NCI-H1417 (cell line): ENCODE results near the gene PRKCD.

ENCODE experiments used
- DNase-seq, 3 experiments: peaks; one replicate each; lab custom pipeline; 2025; lab: John Stamatoyannopoulos, UW

The PRKCD gene

GRCh38 chr3:53160660-53161449 is at the start of gene PRKCD:
Gene PRKCD, plus strand, starts transcription at chr3:53161209. Its CDS starts 17,214 bp downstream, at chr3:53178423.
- peak; percentile 49 to 64 (median 58) for DNase-seq

- DNase-seq: no peak
Observed at GRCh38 chr3:53111822-53112221, 49.2 kb upstream of the PRKCD start.

- DNase-seq: no peak
Observed at GRCh38 chr3:53113293-53114010, 47.6 kb upstream of the PRKCD start.

- peak; percentile 49 to 79 (median 60) for DNase-seq
Observed at GRCh38 chr3:53114011-53114400, 47.0 kb upstream of the PRKCD start.

GRCh38 chr3:53114412-53115074 is 46.5 kb upstream of the PRKCD start:
- no peak for DNase-seq

GRCh38 chr3:53116956-53117355 is 44.1 kb upstream of the PRKCD start:
- DNase-seq: no peak

- no peak for DNase-seq
Observed at GRCh38 chr3:53120336-53120735, 40.7 kb upstream of the PRKCD start.

- DNase-seq: no peak
Observed at GRCh38 chr3:53122255-53122932, 38.6 kb upstream of the PRKCD start.

GRCh38 chr3:53122933-53123305 is 38.1 kb upstream of the PRKCD start:
- DNase-seq: no peak

GRCh38 chr3:53123510-53123909 is 37.5 kb upstream of the PRKCD start:
- no peak for DNase-seq

GRCh38 chr3:53123953-53124352 is 37.1 kb upstream of the PRKCD start:
- no peak for DNase-seq

- DNase-seq: no peak
Observed at GRCh38 chr3:53126601-53127000, 34.4 kb upstream of the PRKCD start.

- no peak for DNase-seq
Observed at GRCh38 chr3:53129344-53129743, 31.7 kb upstream of the PRKCD start.

- peak; percentile 87 to 94 (median 88) for DNase-seq
Observed at GRCh38 chr3:53130179-53131061, 30.6 kb upstream of the PRKCD start, which contains the start of gene RFT1. Gene RFT1, minus strand, starts transcription at chr3:53130435. Its CDS starts 35 bp downstream, at chr3:53130400.

- no peak for DNase-seq
Observed at GRCh38 chr3:53131096-53131495, 29.9 kb upstream of the PRKCD start.

- DNase-seq: no peak
Observed at GRCh38 chr3:53132347-53132746, 28.7 kb upstream of the PRKCD start.

GRCh38 chr3:53134631-53135232 is 26.3 kb upstream of the PRKCD start:
- DNase-seq: peak in 2 of 3 experiments; percentile 23 to 45

- no peak for DNase-seq
Observed at GRCh38 chr3:53137221-53137620, 23.8 kb upstream of the PRKCD start.

- no peak for DNase-seq
Observed at GRCh38 chr3:53137835-53138446, 23.1 kb upstream of the PRKCD start.
